ENCODE data around the gene LRP1-AS. TPM values are rescaled to one million over a fixed set of nuclear protein-coding genes. Genes with fewer than 3 reads are reported as not detected.
"Not testable (repeated sequence)": the region's sequence is repeated elsewhere in the genome, so short reads cannot be mapped to it uniquely, and the experiment has no call there.

LRP1-AS gene
- total RNA-seq, 1 donor, result not detected

DNA sequence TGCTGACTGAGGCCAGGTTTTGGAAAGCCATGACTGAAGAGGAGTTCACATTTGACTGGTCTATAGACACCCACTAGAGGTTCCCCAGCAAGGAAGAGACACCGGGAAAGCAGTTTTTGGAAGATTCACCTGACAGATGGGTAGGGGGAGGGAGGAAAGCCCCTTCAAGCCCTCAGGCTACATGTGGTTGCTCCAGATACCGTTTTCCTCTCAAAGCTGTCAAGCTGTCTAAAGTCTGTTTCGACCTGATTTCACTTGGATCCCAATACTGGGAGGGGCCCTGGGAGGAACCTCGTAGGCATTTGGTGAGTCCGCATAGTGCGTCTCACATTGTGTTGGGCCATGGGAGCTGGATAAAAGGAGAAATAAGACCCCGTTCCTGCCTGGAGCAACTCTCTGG, 20.9 kb downstream of the LRP1-AS start:
- DNase-seq (ENCODE audit: low read depth), result no peak
- H3K4me3 ChIP-seq (ENCODE audit: low read depth, low read length), result no peak overlapping the region
- no peak for TF ChIP-seq CTCF (IDR thresholded peaks at IDR 0.05; ENCODE audit: insufficient read depth, low read length)

- no peak overlapping the region for H3K4me3 ChIP-seq (ENCODE audit: low read depth, low read length)
- no peak for TF ChIP-seq CTCF (IDR thresholded peaks at IDR 0.05; ENCODE audit: insufficient read depth, low read length)
- no peak for DNase-seq (ENCODE audit: low read depth)
These were observed 21.4 kb downstream of the LRP1-AS start for GRCh38 chr12:57126061-57126460.

DNA sequence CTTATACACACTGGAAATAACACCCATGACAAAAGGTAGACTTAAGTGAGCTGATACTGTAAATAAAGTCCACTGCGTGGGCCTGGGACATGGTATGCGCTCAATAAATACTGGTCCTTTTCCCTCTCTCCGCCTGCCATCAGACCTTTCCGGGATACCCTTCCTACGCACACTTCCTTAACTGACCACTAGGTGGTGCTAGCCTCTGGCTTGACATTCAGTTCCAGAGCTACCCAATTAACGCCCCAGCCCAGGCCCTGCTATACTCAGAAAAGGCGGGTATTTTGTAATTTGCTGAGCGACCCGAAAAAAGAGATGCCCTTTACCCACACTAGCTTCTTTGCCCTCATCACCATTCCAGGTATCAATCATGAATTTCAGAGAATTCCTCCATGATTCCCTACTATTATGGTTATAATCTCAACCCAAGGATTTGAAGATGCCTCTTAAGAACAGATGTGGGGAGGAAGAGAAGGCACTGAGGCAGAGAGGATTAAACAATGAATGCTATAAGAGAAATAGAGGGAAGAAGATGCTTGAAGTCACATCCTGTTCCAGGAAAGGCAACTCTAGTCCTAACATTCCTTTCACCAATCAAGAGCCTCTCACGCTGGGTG, 23.1 kb downstream of the LRP1-AS start:
- DNase-seq (ENCODE audit: low read depth), result peak; percentile 84
- no peak overlapping the region for H3K4me3 ChIP-seq (ENCODE audit: low read depth, low read length)
- TF ChIP-seq CTCF (IDR thresholded peaks at IDR 0.05; ENCODE audit: insufficient read depth, low read length), result peak; percentile 97

GRCh38 chr12:57123813-57124212, 23.6 kb downstream of the LRP1-AS start:
- no peak for TF ChIP-seq CTCF (IDR thresholded peaks at IDR 0.05; ENCODE audit: insufficient read depth, low read length)
- no peak overlapping the region for H3K4me3 ChIP-seq (ENCODE audit: low read depth, low read length)
- no peak for DNase-seq (ENCODE audit: low read depth)

GRCh38 chr12:57120718-57121117, 26.7 kb downstream of the LRP1-AS start:
- DNase-seq (ENCODE audit: low read depth); H3K4me3 ChIP-seq (ENCODE audit: low read depth, low read length): not testable (repeated sequence)

GRCh38 chr12:57119294-57120085, 27.9 kb downstream of the LRP1-AS start:
- no peak for TF ChIP-seq CTCF (IDR thresholded peaks at IDR 0.05; ENCODE audit: insufficient read depth, low read length)
- H3K4me3 ChIP-seq (ENCODE audit: low read depth, low read length), result no peak overlapping the region
- DNase-seq (ENCODE audit: low read depth), result peak; percentile 47

GRCh38 chr12:57118711-57119271, 28.6 kb downstream of the LRP1-AS start:
- DNase-seq (ENCODE audit: low read depth), result no peak
- no peak for TF ChIP-seq CTCF (IDR thresholded peaks at IDR 0.05; ENCODE audit: insufficient read depth, low read length)
- H3K4me3 ChIP-seq (ENCODE audit: low read depth, low read length), result no peak overlapping the region

Data from fibroblast of the aortic adventitia (primary cell).